ENCODE results near the gene ALKBH2. TPM values are rescaled to one million over a fixed set of nuclear protein-coding genes. Genes with fewer than 3 reads are reported as not detected.
A peak's percentile ranks its signal among the peaks of the same experiment; 100 is the strongest.

The ALKBH2 gene
- polyA plus RNA-seq, 1 donor from 2014 or later = 44.0 TPM

DNA sequence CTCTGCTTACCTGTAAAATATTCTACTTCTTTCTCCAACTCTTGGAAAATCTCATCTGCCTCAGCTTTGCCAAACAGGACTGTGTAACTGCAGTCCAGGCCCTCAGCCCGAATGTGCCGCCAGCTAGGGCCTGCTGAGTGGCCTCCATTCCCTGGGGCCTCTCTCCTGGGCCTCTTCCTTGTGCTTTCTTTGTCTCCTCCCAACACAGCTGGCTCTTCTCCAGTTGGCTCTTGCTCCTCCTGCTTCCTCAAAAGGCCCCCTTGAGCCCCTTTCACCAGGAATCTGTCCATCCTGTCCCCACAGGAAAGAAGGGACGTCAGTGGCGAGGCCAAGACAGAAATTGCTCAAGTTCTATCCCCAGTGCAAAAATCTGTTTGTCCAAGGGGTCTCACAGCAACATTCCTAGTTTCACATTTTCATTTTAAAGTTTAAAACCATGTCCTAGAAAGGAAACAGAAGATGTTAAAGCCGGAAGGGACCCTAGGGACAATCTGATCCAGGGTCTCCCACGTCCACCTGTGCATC is 713 bp downstream of the ALKBH2 start:
- H3K27ac ChIP-seq (ENCODE audit: low read length) = no peak overlapping the region
- H2AFZ ChIP-seq (ENCODE audit: low read depth, low read length) = peak overlapping the region; percentile 75
- no peaks in the 10 kb centered on the region for H3K27me3 ChIP-seq (ENCODE audit: insufficient read depth, low read depth, low read length)
- H3K4me3 ChIP-seq (ENCODE audit: low read length) = peak overlapping the region; percentile 71
- H3K9ac ChIP-seq (ENCODE audit: low read length) = peak overlapping the region; percentile 55
- H3K9me2 ChIP-seq (ENCODE audit: insufficient read depth, low read length) = no peaks in the 10 kb centered on the region
- H4K20me1 ChIP-seq (ENCODE audit: insufficient read depth) = no peaks in the 10 kb centered on the region
- H3K36me3 ChIP-seq (ENCODE audit: insufficient read depth, low read length) = no peaks in the 10 kb centered on the region
- peak overlapping the region; percentile 90 for H3K4me2 ChIP-seq (ENCODE audit: low read length)
- no peak for TF ChIP-seq MXI1 (conservative IDR thresholded peaks at IDR 0.05; ENCODE audit: poor library complexity, severe bottlenecking)
- TF ChIP-seq SMC3 (conservative IDR thresholded peaks at IDR 0.05; ENCODE audit: poor library complexity) = no peak
- TF ChIP-seq, protein P1, sequence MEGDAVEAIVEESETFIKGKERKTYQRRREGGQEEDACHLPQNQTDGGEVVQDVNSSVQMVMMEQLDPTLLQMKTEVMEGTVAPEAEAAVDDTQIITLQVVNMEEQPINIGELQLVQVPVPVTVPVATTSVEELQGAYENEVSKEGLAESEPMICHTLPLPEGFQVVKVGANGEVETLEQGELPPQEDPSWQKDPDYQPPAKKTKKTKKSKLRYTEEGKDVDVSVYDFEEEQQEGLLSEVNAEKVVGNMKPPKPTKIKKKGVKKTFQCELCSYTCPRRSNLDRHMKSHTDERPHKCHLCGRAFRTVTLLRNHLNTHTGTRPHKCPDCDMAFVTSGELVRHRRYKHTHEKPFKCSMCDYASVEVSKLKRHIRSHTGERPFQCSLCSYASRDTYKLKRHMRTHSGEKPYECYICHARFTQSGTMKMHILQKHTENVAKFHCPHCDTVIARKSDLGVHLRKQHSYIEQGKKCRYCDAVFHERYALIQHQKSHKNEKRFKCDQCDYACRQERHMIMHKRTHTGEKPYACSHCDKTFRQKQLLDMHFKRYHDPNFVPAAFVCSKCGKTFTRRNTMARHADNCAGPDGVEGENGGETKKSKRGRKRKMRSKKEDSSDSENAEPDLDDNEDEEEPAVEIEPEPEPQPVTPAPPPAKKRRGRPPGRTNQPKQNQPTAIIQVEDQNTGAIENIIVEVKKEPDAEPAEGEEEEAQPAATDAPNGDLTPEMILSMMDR (IDR thresholded peaks at IDR 0.05; ENCODE audit: poor library complexity, severe bottlenecking) = no peak
- no peak for TF ChIP-seq EZH2 (IDR thresholded peaks at IDR 0.05; ENCODE audit: borderline replicate concordance, insufficient read depth, low read length, poor library complexity, severe bottlenecking)
- no peak for TF ChIP-seq POLR2AphosphoS5 (IDR thresholded peaks at IDR 0.05)
- TF ChIP-seq TAF1 (IDR thresholded peaks at IDR 0.05; ENCODE audit: low read depth) = no peak
- TF ChIP-seq RAD21 (conservative IDR thresholded peaks at IDR 0.05) = no peak
- TF ChIP-seq EP300 (conservative IDR thresholded peaks at IDR 0.05; ENCODE audit: poor library complexity, severe bottlenecking) = no peak
- TF ChIP-seq, protein P2, sequence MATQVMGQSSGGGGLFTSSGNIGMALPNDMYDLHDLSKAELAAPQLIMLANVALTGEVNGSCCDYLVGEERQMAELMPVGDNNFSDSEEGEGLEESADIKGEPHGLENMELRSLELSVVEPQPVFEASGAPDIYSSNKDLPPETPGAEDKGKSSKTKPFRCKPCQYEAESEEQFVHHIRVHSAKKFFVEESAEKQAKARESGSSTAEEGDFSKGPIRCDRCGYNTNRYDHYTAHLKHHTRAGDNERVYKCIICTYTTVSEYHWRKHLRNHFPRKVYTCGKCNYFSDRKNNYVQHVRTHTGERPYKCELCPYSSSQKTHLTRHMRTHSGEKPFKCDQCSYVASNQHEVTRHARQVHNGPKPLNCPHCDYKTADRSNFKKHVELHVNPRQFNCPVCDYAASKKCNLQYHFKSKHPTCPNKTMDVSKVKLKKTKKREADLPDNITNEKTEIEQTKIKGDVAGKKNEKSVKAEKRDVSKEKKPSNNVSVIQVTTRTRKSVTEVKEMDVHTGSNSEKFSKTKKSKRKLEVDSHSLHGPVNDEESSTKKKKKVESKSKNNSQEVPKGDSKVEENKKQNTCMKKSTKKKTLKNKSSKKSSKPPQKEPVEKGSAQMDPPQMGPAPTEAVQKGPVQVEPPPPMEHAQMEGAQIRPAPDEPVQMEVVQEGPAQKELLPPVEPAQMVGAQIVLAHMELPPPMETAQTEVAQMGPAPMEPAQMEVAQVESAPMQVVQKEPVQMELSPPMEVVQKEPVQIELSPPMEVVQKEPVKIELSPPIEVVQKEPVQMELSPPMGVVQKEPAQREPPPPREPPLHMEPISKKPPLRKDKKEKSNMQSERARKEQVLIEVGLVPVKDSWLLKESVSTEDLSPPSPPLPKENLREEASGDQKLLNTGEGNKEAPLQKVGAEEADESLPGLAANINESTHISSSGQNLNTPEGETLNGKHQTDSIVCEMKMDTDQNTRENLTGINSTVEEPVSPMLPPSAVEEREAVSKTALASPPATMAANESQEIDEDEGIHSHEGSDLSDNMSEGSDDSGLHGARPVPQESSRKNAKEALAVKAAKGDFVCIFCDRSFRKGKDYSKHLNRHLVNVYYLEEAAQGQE (IDR thresholded peaks at IDR 0.05; ENCODE audit: borderline replicate concordance) = no peak
- no peaks in the 10 kb centered on the region for H3K79me2 ChIP-seq (replicated peaks; ENCODE audit: insufficient read depth, low read length)
- H3K9me3 ChIP-seq (ENCODE audit: low read length) = no peaks in the 10 kb centered on the region
- no peaks in the 10 kb centered on the region for H3F3A ChIP-seq (ENCODE audit: insufficient read depth, low read length, poor library complexity, severe bottlenecking)

DNA sequence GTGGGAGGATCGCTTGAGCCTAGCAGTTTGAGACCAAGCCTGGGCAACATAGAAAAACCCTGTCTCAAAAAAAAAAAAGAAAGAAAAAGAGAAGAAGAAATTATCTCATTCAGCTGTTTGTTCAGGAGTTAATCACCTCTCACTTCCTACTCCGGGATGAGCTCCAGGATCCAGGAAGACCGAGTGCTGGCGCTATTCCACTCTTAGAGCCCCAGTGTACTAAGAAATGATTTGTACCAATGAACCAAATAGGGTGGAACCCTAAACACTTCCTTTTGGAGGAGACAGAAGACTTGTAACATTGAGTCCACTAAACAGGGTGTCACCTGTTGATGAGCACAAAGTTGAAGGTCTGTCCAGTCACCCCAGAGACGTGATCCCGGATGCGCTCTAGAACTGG is 3.6 kb downstream of the ALKBH2 start:
- Histone ChIP-seq H3F3A (ENCODE audit: insufficient read depth, low read length, poor library complexity, severe bottlenecking) (no peaks in the 10 kb centered on the region), H2AFZ (ENCODE audit: low read depth, low read length) (no peak overlapping the region), H3K27me3 (ENCODE audit: insufficient read depth, low read depth, low read length) (no peaks in the 10 kb centered on the region), H3K9me3 (ENCODE audit: low read length) (no peaks in the 10 kb centered on the region), H3K9me2 (ENCODE audit: insufficient read depth, low read length) (no peaks in the 10 kb centered on the region), H3K4me2 (ENCODE audit: low read length) (no peak overlapping the region), H3K9ac (ENCODE audit: low read length) (no peak overlapping the region), H3K36me3 (ENCODE audit: insufficient read depth, low read length) (peaks cover 11% of the 10 kb centered on the region), H3K79me2 (replicated peaks; ENCODE audit: insufficient read depth, low read length) (no peaks in the 10 kb centered on the region), H3K27ac (ENCODE audit: low read length) (no peak overlapping the region), H4K20me1 (ENCODE audit: insufficient read depth) (no peaks in the 10 kb centered on the region), H3K4me3 (ENCODE audit: low read length) (no peak overlapping the region)
- no peak for TF ChIP-seq EZH2 (IDR thresholded peaks at IDR 0.05; ENCODE audit: borderline replicate concordance, insufficient read depth, low read length, poor library complexity, severe bottlenecking)
- TF ChIP-seq, protein P2 (IDR thresholded peaks at IDR 0.05; ENCODE audit: borderline replicate concordance) = no peak
- TF ChIP-seq RAD21 (conservative IDR thresholded peaks at IDR 0.05) = no peak
- TF ChIP-seq SMC3 (conservative IDR thresholded peaks at IDR 0.05; ENCODE audit: poor library complexity) = no peak
- TF ChIP-seq EP300 (conservative IDR thresholded peaks at IDR 0.05; ENCODE audit: poor library complexity, severe bottlenecking) = no peak
- TF ChIP-seq, protein P1 (IDR thresholded peaks at IDR 0.05; ENCODE audit: poor library complexity, severe bottlenecking) = no peak
- no peak for TF ChIP-seq MXI1 (conservative IDR thresholded peaks at IDR 0.05; ENCODE audit: poor library complexity, severe bottlenecking)
- TF ChIP-seq POLR2AphosphoS5 (IDR thresholded peaks at IDR 0.05) = no peak
- TF ChIP-seq TAF1 (IDR thresholded peaks at IDR 0.05; ENCODE audit: low read depth) = no peak

Measured in neural cell (in vitro differentiated cells).